Measurements from ENCODE around the gene ADIRF. TPM values are rescaled to one million over a fixed set of nuclear protein-coding genes. Genes with fewer than 3 reads are reported as not detected.

Gene ADIRF
- polyA plus RNA-seq, 1 donor from 2014 or later = not detected

DNA sequence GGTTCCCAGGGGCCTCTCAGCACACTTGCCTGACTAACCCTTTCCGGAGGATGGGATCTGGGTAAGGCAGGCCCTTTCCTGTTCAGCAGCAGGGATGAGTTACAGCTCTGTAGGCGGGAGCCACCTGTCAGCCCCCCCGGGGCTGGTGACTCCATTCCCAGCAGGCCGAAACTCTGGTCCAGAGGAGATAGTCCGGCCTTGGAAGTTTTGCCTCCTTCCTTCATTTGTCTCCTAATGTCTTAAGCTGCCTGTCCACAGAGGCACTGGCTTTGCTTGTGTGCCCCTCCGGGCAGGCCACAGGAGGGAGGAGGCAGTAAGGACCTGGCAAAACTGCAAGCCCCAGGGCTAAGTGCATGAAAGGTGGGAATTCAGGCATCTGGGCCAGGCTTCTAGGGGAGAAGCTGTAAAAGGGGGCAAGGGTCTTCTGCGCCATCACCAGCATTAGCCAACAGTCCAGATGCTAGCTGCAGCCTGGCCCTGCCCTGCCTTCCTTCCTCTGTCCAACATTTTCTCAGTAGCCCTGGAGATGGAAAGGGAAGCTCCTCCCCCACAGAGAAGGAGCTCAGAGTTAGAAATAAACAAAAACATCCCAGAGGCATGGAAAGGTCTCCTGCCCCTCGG is 1.2 kb downstream of the ADIRF start:
- no peaks in the 10 kb centered on the region for H3F3A ChIP-seq (ENCODE audit: insufficient read depth, low read length, poor library complexity, severe bottlenecking)
- H3K36me3 ChIP-seq (ENCODE audit: insufficient read depth, low read length) = no peaks in the 10 kb centered on the region
- H3K4me3 ChIP-seq (ENCODE audit: low read length) = no peak overlapping the region
- TF ChIP-seq TAF1 (IDR thresholded peaks at IDR 0.05; ENCODE audit: low read depth) = no peak
- TF ChIP-seq, protein P1, sequence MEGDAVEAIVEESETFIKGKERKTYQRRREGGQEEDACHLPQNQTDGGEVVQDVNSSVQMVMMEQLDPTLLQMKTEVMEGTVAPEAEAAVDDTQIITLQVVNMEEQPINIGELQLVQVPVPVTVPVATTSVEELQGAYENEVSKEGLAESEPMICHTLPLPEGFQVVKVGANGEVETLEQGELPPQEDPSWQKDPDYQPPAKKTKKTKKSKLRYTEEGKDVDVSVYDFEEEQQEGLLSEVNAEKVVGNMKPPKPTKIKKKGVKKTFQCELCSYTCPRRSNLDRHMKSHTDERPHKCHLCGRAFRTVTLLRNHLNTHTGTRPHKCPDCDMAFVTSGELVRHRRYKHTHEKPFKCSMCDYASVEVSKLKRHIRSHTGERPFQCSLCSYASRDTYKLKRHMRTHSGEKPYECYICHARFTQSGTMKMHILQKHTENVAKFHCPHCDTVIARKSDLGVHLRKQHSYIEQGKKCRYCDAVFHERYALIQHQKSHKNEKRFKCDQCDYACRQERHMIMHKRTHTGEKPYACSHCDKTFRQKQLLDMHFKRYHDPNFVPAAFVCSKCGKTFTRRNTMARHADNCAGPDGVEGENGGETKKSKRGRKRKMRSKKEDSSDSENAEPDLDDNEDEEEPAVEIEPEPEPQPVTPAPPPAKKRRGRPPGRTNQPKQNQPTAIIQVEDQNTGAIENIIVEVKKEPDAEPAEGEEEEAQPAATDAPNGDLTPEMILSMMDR (IDR thresholded peaks at IDR 0.05; ENCODE audit: poor library complexity, severe bottlenecking) = no peak
- TF ChIP-seq RAD21 (conservative IDR thresholded peaks at IDR 0.05) = no peak
- TF ChIP-seq EZH2 (IDR thresholded peaks at IDR 0.05; ENCODE audit: borderline replicate concordance, insufficient read depth, low read length, poor library complexity, severe bottlenecking) = no peak
- TF ChIP-seq MXI1 (conservative IDR thresholded peaks at IDR 0.05; ENCODE audit: poor library complexity, severe bottlenecking) = no peak
- TF ChIP-seq, protein P2, sequence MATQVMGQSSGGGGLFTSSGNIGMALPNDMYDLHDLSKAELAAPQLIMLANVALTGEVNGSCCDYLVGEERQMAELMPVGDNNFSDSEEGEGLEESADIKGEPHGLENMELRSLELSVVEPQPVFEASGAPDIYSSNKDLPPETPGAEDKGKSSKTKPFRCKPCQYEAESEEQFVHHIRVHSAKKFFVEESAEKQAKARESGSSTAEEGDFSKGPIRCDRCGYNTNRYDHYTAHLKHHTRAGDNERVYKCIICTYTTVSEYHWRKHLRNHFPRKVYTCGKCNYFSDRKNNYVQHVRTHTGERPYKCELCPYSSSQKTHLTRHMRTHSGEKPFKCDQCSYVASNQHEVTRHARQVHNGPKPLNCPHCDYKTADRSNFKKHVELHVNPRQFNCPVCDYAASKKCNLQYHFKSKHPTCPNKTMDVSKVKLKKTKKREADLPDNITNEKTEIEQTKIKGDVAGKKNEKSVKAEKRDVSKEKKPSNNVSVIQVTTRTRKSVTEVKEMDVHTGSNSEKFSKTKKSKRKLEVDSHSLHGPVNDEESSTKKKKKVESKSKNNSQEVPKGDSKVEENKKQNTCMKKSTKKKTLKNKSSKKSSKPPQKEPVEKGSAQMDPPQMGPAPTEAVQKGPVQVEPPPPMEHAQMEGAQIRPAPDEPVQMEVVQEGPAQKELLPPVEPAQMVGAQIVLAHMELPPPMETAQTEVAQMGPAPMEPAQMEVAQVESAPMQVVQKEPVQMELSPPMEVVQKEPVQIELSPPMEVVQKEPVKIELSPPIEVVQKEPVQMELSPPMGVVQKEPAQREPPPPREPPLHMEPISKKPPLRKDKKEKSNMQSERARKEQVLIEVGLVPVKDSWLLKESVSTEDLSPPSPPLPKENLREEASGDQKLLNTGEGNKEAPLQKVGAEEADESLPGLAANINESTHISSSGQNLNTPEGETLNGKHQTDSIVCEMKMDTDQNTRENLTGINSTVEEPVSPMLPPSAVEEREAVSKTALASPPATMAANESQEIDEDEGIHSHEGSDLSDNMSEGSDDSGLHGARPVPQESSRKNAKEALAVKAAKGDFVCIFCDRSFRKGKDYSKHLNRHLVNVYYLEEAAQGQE (IDR thresholded peaks at IDR 0.05; ENCODE audit: borderline replicate concordance) = no peak
- no peak for TF ChIP-seq SMC3 (conservative IDR thresholded peaks at IDR 0.05; ENCODE audit: poor library complexity)
- TF ChIP-seq EP300 (conservative IDR thresholded peaks at IDR 0.05; ENCODE audit: poor library complexity, severe bottlenecking) = no peak
- no peak for TF ChIP-seq POLR2AphosphoS5 (IDR thresholded peaks at IDR 0.05)
- no peaks in the 10 kb centered on the region for H3K79me2 ChIP-seq (replicated peaks; ENCODE audit: insufficient read depth, low read length)
- H3K9ac ChIP-seq (ENCODE audit: low read length) = no peak overlapping the region
- H3K4me2 ChIP-seq (ENCODE audit: low read length) = no peak overlapping the region
- no peaks in the 10 kb centered on the region for H4K20me1 ChIP-seq (ENCODE audit: insufficient read depth)
- H3K27me3 ChIP-seq (ENCODE audit: insufficient read depth, low read depth, low read length) = peaks cover 17% of the 10 kb centered on the region
- no peak overlapping the region for H2AFZ ChIP-seq (ENCODE audit: low read depth, low read length)
- H3K27ac ChIP-seq (ENCODE audit: low read length) = no peak overlapping the region
- no peaks in the 10 kb centered on the region for H3K9me2 ChIP-seq (ENCODE audit: insufficient read depth, low read length)
- H3K9me3 ChIP-seq (ENCODE audit: low read length) = no peaks in the 10 kb centered on the region

DNA sequence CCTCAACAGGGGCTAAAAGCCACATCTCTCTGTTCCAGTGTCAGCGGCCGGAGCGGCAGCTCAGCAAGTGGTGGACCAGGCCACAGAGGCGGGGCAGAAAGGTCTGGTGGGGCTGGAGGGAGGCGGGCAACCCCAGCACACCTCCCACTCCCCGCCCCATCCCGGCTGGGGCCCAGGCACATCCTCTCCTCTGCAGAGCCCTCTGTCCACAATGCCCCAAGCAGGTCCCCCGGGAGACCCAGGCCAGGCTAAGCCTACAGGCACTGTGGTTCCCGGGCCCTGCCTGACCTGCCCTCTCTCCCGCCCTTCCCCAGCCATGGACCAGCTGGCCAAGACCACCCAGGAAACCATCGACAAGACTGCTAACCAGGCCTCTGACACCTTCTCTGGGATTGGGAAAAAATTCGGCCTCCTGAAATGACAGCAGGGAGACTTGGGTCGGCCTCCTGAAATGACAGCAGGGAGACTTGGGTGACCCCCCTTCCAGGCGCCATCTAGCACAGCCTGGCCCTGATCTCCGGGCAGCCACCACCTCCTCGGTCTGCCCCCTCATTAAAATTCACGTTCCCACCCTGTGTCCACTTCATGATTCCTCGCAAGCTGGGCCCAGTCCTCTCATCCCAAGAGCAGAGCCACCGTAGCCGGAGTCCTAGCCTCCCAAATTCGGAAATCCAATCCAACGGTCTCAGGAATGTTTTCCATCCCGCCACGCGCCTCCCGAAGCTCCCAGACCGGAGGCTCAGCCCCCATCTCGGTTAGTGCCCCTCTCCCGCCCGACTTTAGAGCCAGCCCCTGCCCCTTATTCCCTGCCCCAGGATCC is 2.1 kb downstream of the ADIRF start:
- no peak overlapping the region for H3K9ac ChIP-seq (ENCODE audit: low read length)
- no peak overlapping the region for H3K4me2 ChIP-seq (ENCODE audit: low read length)
- TF ChIP-seq POLR2AphosphoS5 (IDR thresholded peaks at IDR 0.05) (no peak), MXI1 (conservative IDR thresholded peaks at IDR 0.05; ENCODE audit: poor library complexity, severe bottlenecking) (no peak), EZH2 (IDR thresholded peaks at IDR 0.05; ENCODE audit: borderline replicate concordance, insufficient read depth, low read length, poor library complexity, severe bottlenecking) (no peak), SMC3 (conservative IDR thresholded peaks at IDR 0.05; ENCODE audit: poor library complexity) (no peak)
- TF ChIP-seq, protein P2 (IDR thresholded peaks at IDR 0.05; ENCODE audit: borderline replicate concordance) = no peak
- H3K9me2 ChIP-seq (ENCODE audit: insufficient read depth, low read length) = no peaks in the 10 kb centered on the region
- H4K20me1 ChIP-seq (ENCODE audit: insufficient read depth) = no peaks in the 10 kb centered on the region
- no peak overlapping the region for H2AFZ ChIP-seq (ENCODE audit: low read depth, low read length)
- H3F3A ChIP-seq (ENCODE audit: insufficient read depth, low read length, poor library complexity, severe bottlenecking) = no peaks in the 10 kb centered on the region
- H3K9me3 ChIP-seq (ENCODE audit: low read length) = no peaks in the 10 kb centered on the region
- no peaks in the 10 kb centered on the region for H3K79me2 ChIP-seq (replicated peaks; ENCODE audit: insufficient read depth, low read length)
- no peaks in the 10 kb centered on the region for H3K36me3 ChIP-seq (ENCODE audit: insufficient read depth, low read length)
- peaks cover 17% of the 10 kb centered on the region for H3K27me3 ChIP-seq (ENCODE audit: insufficient read depth, low read depth, low read length)
- no peak overlapping the region for H3K27ac ChIP-seq (ENCODE audit: low read length)
- H3K4me3 ChIP-seq (ENCODE audit: low read length) = peak overlapping the region; percentile 56
